ENCODE results near the gene LINGO4. TPM values are rescaled to one million over a fixed set of nuclear protein-coding genes. Genes with fewer than 3 reads are reported as not detected.

The LINGO4 gene
- total RNA-seq, 6 experiments from 2014 or later: 0.12 to 0.37 (median 0.18) TPM

DNA sequence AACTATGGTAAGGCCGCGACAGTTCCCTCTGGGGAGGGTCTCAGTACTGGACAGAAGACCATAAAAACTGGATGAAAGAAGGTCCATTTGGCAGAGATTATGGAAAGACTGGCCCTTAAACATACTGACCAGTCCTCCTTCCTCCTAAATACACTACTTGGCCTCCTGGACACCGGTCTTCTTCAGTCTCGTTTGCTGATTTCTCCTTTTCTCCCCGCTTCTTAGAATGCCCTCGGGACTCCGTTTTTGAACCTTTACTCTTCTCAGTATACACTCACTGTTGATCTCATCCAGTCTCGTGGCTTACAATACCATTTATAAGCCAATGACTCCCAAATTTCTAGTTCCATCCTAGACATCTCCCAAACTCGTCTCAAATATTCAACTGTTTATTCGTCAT, 41.2 kb downstream of the LINGO4 start:
- H3K9me3 ChIP-seq: no peaks in the 10 kb centered on the region
- peak overlapping the region; percentile 69 to 86 (median 72) for H3K4me3 ChIP-seq
- H3K4me1 ChIP-seq: peaks cover 0 to 29% (median 4%) of the 10 kb centered on the region in 4 donors
- WGBS (ENCODE audit: insufficient coverage, low coverage, low lambda C conversion rate, missing lambda C conversion rate): 51% methylated on average over 8 of the region's 10 CpGs
- DNase-seq: no peak
- ATAC-seq: no peak
- intact Hi-C loops (cut with DNase I): no loop called here
- H3K27me3 ChIP-seq: no peaks in the 10 kb centered on the region
- peaks cover 0 to 21% (median 5%) of the 10 kb centered on the region in 4 donors for H3K36me3 ChIP-seq
- no peak for TF ChIP-seq POLR2A (IDR thresholded peaks at IDR 0.05)
- H3K27ac ChIP-seq: peak overlapping the region; percentile 50 to 75 (median 65)

DNA sequence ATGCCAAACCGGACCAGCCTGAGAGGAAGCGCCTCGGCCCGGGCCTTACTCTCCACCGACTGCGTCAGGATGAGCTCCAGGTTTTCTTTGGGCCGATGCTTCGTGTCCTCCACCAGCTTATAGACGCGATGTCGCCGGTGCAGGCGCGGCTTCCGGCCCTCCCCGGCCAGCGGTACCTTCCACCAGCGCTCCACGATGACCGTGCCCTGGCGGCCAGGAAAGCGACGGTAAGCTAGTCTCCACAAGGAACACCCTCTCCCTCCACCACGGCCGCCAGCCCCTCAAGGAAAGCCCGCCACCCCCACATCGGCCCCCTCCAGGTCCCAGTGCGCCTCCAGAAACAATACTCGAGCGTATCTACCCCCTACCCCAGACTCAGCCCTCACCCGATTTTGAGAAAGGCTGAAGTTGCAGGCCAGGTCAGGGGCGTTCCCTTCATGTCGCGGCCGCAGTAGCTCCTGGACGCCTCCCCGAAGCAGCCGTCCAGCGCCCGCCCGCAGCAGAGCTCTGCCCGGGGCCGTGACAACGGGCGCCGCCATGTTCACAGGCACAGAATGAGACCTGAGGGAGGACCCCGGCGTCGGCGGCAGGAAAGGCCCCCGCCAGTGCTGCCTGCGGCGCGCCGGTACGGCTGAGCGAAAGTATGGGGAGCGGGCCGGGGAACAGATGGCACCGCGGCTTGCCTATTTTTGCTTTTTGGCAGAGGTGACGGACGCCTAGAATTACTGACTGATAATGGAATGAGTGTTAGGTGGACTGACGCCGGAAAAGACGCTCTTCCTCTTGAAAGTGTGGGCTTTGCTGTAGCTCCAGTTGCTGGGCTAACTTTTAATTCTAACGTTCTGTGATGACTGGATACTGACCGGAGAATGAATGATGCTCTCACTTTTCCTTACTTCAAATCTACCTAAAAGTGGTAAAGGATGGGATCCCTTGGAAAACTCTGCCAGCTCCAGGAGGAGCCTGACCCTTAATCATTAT, 42.0 kb downstream of the LINGO4 start, which contains the start of gene MRPL9:
Gene MRPL9, minus strand, starts transcription at position 556 of the 981 bp plus-strand sequence. Its CDS starts 17 bp downstream, at position 539.
- no peaks in the 10 kb centered on the region for H3K27me3 ChIP-seq
- peak within 1 kb of the TSS; percentile 50 to 75 (median 65) for H3K27ac ChIP-seq
- H3K36me3 ChIP-seq: peaks cover 0 to 24% (median 6%) of the 10 kb centered on the region in 4 donors
- DNase-seq: peak; percentile 84 to 87 (median 85)
- H3K9me3 ChIP-seq: no peaks in the 10 kb centered on the region
- intact Hi-C loops (cut with DNase I): no loop called here
- TF ChIP-seq, protein P1, sequence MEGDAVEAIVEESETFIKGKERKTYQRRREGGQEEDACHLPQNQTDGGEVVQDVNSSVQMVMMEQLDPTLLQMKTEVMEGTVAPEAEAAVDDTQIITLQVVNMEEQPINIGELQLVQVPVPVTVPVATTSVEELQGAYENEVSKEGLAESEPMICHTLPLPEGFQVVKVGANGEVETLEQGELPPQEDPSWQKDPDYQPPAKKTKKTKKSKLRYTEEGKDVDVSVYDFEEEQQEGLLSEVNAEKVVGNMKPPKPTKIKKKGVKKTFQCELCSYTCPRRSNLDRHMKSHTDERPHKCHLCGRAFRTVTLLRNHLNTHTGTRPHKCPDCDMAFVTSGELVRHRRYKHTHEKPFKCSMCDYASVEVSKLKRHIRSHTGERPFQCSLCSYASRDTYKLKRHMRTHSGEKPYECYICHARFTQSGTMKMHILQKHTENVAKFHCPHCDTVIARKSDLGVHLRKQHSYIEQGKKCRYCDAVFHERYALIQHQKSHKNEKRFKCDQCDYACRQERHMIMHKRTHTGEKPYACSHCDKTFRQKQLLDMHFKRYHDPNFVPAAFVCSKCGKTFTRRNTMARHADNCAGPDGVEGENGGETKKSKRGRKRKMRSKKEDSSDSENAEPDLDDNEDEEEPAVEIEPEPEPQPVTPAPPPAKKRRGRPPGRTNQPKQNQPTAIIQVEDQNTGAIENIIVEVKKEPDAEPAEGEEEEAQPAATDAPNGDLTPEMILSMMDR (IDR thresholded peaks at IDR 0.05): no peak
- TF ChIP-seq POLR2A (IDR thresholded peaks at IDR 0.05): peak; percentile 67
- ATAC-seq: peak; percentile 97 to 99 (median 98)
- H3K4me1 ChIP-seq: peaks cover 0 to 26% (median 4%) of the 10 kb centered on the region in 4 donors
- WGBS (ENCODE audit: insufficient coverage, low coverage, low lambda C conversion rate, missing lambda C conversion rate): under 1% methylated on average over 44 of the region's 68 CpGs
- H3K4me3 ChIP-seq: peak within 1 kb of the TSS; percentile 69 to 86 (median 72)

DNA sequence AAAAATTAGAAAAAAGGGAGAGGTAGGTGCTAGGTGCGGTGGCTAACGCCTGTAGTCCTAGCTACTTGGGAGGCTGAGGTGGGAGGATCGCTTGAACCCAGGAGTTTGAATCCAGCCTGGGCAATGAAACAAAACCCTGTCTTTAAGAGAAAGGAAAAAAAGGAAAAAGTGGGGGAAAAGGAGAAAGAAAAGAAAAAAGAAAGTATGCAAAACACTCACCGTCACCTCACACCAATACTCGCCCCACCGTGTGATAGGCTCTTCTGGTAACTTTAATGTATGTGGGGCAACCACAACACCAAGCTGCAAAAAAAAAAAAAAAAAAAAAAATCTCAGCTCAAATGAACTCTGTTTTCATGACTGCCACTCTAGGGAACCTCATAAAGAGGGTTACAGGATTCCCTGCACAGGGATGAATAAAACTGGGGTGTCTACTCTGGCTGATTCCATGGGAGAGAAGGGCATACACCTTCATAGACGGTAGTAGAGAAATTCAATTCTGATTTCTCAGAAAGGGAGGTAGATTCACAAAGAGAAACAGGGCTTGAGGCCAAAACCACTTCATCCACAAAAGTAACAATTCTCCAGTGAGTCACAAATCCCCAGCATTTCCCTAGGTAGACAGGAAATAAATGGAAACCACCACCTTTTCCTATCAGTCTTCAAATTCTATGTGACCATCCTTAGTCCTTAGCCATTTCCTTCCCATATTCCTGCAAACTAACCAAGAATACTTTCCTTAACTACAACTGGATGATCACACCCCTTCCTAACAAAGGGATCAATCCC, 44.4 kb downstream of the LINGO4 start:
- H3K27ac ChIP-seq: no peak overlapping the region
- no peaks in the 10 kb centered on the region for H3K27me3 ChIP-seq
- no peak overlapping the region for H3K4me3 ChIP-seq
- peaks cover 0 to 17% (median 4%) of the 10 kb centered on the region in 4 donors for H3K4me1 ChIP-seq
- intact Hi-C loops (cut with DNase I): no loop called here
- peaks cover 0 to 26% (median 6%) of the 10 kb centered on the region in 4 donors for H3K36me3 ChIP-seq
- ATAC-seq (no peak), DNase-seq (no peak)
- no peak for TF ChIP-seq POLR2A (IDR thresholded peaks at IDR 0.05)
- TF ChIP-seq, protein P1 (IDR thresholded peaks at IDR 0.05): no peak
- 93% methylated on average over 6 of the region's 7 CpGs for WGBS (ENCODE audit: insufficient coverage, low coverage, low lambda C conversion rate, missing lambda C conversion rate)
- H3K9me3 ChIP-seq: no peaks in the 10 kb centered on the region

DNA sequence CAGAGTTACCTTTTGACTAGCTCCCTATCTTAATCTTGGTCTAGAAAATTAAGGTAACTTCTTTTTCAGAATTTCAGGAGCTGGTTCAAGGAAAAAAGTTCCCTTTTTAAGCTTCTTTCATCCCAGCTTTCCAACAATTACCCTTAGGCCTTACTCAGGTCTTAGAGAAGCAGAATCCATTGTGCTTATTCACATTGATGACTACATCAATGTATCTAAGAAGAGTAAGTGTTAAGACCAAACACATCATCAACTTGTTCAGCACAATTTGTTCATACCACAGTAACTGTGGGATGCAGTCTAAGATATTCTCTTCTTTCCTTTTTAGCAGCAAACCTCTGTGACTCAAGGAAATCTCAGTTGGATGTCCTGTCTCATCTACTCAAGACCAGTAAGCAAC, 46.0 kb downstream of the LINGO4 start:
- DNase-seq (no peak), ATAC-seq (no peak)
- Histone ChIP-seq H3K36me3 (peaks cover 0 to 26% (median 6%) of the 10 kb centered on the region in 4 donors), H3K27me3 (no peaks in the 10 kb centered on the region), H3K27ac (no peak overlapping the region), H3K4me3 (no peak overlapping the region), H3K4me1 (peaks cover 0 to 11% (median 2%) of the 10 kb centered on the region in 4 donors), H3K9me3 (no peaks in the 10 kb centered on the region)
- intact Hi-C loops (cut with DNase I): no loop called here
- no peak for TF ChIP-seq POLR2A (IDR thresholded peaks at IDR 0.05)
- TF ChIP-seq, protein P1 (IDR thresholded peaks at IDR 0.05): no peak
